Activated naive CD4-positive, alpha-beta T cell treated with anti-CD3 and anti-CD28 coated beads, Interleukin-2, amount 10 ng/mL, durations not matched to agents 7 days and 5 days (primary cell): ENCODE measurements around the gene PSMD13.

ENCODE experiments used
- CTCF ChIA-PET: fragments of 350-600 bp; sonication (Branson Sonifier 250); formaldehyde crosslinking; loops from one replicate; lab custom pipeline; 2021; ENCODE audit warnings: antibody characterized with exemption; lab: Charles Lee
- DNase-seq: peaks from one replicate; pipeline ENCODE4 v3.0.0-alpha.2; 2020
- H3K27ac Mint-ChIP-seq: one replicate; pipeline ENCODE4 v1.8.0; 2021; ENCODE audit warnings: mild to moderate bottlenecking, moderate library complexity, mixed read lengths
- H3K27me3 Mint-ChIP-seq: one replicate; pipeline ENCODE4 v1.8.0; 2021; ENCODE audit warnings: mild to moderate bottlenecking, mixed read lengths
- H3K36me3 Mint-ChIP-seq: one replicate; pipeline ENCODE4 v1.8.0; 2021; ENCODE audit warnings: mixed read lengths
- H3K4me1 Mint-ChIP-seq: one replicate; pipeline ENCODE4 v1.8.0; 2021; ENCODE audit warnings: mixed read lengths
- H3K4me3 Mint-ChIP-seq: one replicate; pipeline ENCODE4 v1.8.0; 2021; ENCODE audit warnings: mild to moderate bottlenecking, moderate library complexity, mixed read lengths
- H3K9me3 Mint-ChIP-seq: one replicate; pipeline ENCODE4 v1.8.0; 2021; ENCODE audit warnings: mixed read lengths

Gene PSMD13

GRCh38 chr11:208181-208916 lies 28.4 kb upstream of the PSMD13 start:
- CTCF ChIA-PET = interaction anchor here (1.5 to 1.9 kb wide), 4 partner anchors 8 to 29 kb away, joined by 3 to 5 read pairs (median 4); partner anchors contain the start of gene PSMD13
- peaks cover 41% of the 10 kb centered on the region for H3K36me3 Mint-ChIP-seq
- peaks cover 47% of the 10 kb centered on the region for H3K4me1 Mint-ChIP-seq
- H3K9me3 Mint-ChIP-seq = no peaks in the 10 kb centered on the region
- peak overlapping the region; percentile 96 for H3K4me3 Mint-ChIP-seq
- peak; percentile 89 for DNase-seq
- peak overlapping the region; percentile 100 for H3K27ac Mint-ChIP-seq
- peaks cover 7% of the 10 kb centered on the region for H3K27me3 Mint-ChIP-seq

- peaks cover 37% of the 10 kb centered on the region for H3K36me3 Mint-ChIP-seq
- peak overlapping the region; percentile 96 for H3K4me3 Mint-ChIP-seq
- H3K4me1 Mint-ChIP-seq = peaks cover 41% of the 10 kb centered on the region
- no peaks in the 10 kb centered on the region for H3K9me3 Mint-ChIP-seq
- CTCF ChIA-PET = interaction anchor here (1.3 to 1.9 kb wide), 4 partner anchors 8 to 42 kb away, joined by 3 to 4 read pairs (median 3); partner anchors contain the start of gene PSMD13
- H3K27ac Mint-ChIP-seq = peak overlapping the region; percentile 100
- H3K27me3 Mint-ChIP-seq = peaks cover 7% of the 10 kb centered on the region
- DNase-seq = no peak
Measured at GRCh38 chr11:208917-209260, 27.9 kb upstream of the PSMD13 start.

GRCh38 chr11:209275-210121 lies 27.3 kb upstream of the PSMD13 start:
- H3K4me1 Mint-ChIP-seq = peaks cover 38% of the 10 kb centered on the region
- H3K27me3 Mint-ChIP-seq = peaks cover 7% of the 10 kb centered on the region
- CTCF ChIA-PET = interaction anchor here (0.5 to 1.9 kb wide), 5 partner anchors 7 to 41 kb away, joined by 3 to 4 read pairs (median 3); partner anchors contain the start of gene PSMD13
- peaks cover 37% of the 10 kb centered on the region for H3K36me3 Mint-ChIP-seq
- H3K4me3 Mint-ChIP-seq = peak overlapping the region; percentile 96
- H3K27ac Mint-ChIP-seq = peak overlapping the region; percentile 100
- no peak for DNase-seq
- H3K9me3 Mint-ChIP-seq = no peaks in the 10 kb centered on the region

GRCh38 chr11:210122-210802 lies 26.5 kb upstream of the PSMD13 start:
- no peak for DNase-seq
- peak overlapping the region; percentile 96 for H3K4me3 Mint-ChIP-seq
- H3K36me3 Mint-ChIP-seq = peaks cover 39% of the 10 kb centered on the region
- CTCF ChIA-PET = interaction anchor here (0.5 to 1.6 kb wide), 4 partner anchors 24 to 41 kb away, joined by 3 read pairs; partner anchors contain the start of gene PSMD13
- H3K27ac Mint-ChIP-seq = peak overlapping the region; percentile 67
- no peaks in the 10 kb centered on the region for H3K9me3 Mint-ChIP-seq
- peaks cover 32% of the 10 kb centered on the region for H3K4me1 Mint-ChIP-seq
- H3K27me3 Mint-ChIP-seq = peaks cover 7% of the 10 kb centered on the region

GRCh38 chr11:210803-211180 lies 26.0 kb upstream of the PSMD13 start:
- peaks cover 39% of the 10 kb centered on the region for H3K36me3 Mint-ChIP-seq
- H3K4me3 Mint-ChIP-seq = peak overlapping the region; percentile 47

GRCh38 chr11:211295-211694 lies 25.5 kb upstream of the PSMD13 start:
- CTCF ChIA-PET = no interaction called here

More at GRCh38 chr11:210803-211180, 26.0 kb upstream of the PSMD13 start:
- peaks cover 28% of the 10 kb centered on the region for H3K4me1 Mint-ChIP-seq
- CTCF ChIA-PET = no interaction called here
- no peak for DNase-seq
- no peak overlapping the region for H3K27ac Mint-ChIP-seq
- H3K27me3 Mint-ChIP-seq = peaks cover 7% of the 10 kb centered on the region
- H3K9me3 Mint-ChIP-seq = no peaks in the 10 kb centered on the region

GRCh38 chr11:211741-212140 lies 25.0 kb upstream of the PSMD13 start:
- Mint-ChIP-seq H3K27ac (no peak overlapping the region), H3K27me3 (peaks cover 7% of the 10 kb centered on the region), H3K9me3 (no peaks in the 10 kb centered on the region), H3K4me1 (peaks cover 22% of the 10 kb centered on the region), H3K36me3 (peaks cover 39% of the 10 kb centered on the region), H3K4me3 (no peak overlapping the region)
- DNase-seq = no peak
- CTCF ChIA-PET = interaction anchor here (0.6 kb wide), 1 partner anchor 153 kb away, joined by 3 read pairs; no protein-coding TSS in a partner anchor

More at GRCh38 chr11:211295-211694, 25.5 kb upstream of the PSMD13 start:
- Mint-ChIP-seq H3K9me3 (no peaks in the 10 kb centered on the region), H3K36me3 (peaks cover 42% of the 10 kb centered on the region), H3K4me1 (peaks cover 23% of the 10 kb centered on the region), H3K4me3 (no peak overlapping the region), H3K27ac (peak overlapping the region; percentile 58), H3K27me3 (peaks cover 7% of the 10 kb centered on the region)
- DNase-seq = no peak

GRCh38 chr11:212150-213100 lies 24.4 kb upstream of the PSMD13 start:
- no peaks in the 10 kb centered on the region for H3K9me3 Mint-ChIP-seq
- peaks cover 37% of the 10 kb centered on the region for H3K36me3 Mint-ChIP-seq
- H3K27ac Mint-ChIP-seq = peak overlapping the region; percentile 49
- no peak overlapping the region for H3K4me3 Mint-ChIP-seq
- peaks cover 23% of the 10 kb centered on the region for H3K4me1 Mint-ChIP-seq
- DNase-seq = no peak
- CTCF ChIA-PET = interaction anchor here (0.6 to 0.8 kb wide), 2 partner anchors 17 to 152 kb away, joined by 3 read pairs; no protein-coding TSS in a partner anchor
- H3K27me3 Mint-ChIP-seq = peaks cover 3% of the 10 kb centered on the region

GRCh38 chr11:213111-213510 lies 23.7 kb upstream of the PSMD13 start:
- DNase-seq = no peak
- H3K27me3 Mint-ChIP-seq = no peaks in the 10 kb centered on the region
- peaks cover 30% of the 10 kb centered on the region for H3K4me1 Mint-ChIP-seq
- H3K9me3 Mint-ChIP-seq = no peaks in the 10 kb centered on the region
- no peak overlapping the region for H3K4me3 Mint-ChIP-seq
- CTCF ChIA-PET = no interaction called here
- H3K27ac Mint-ChIP-seq = peak overlapping the region; percentile 62
- peaks cover 40% of the 10 kb centered on the region for H3K36me3 Mint-ChIP-seq

GRCh38 chr11:214083-214482 lies 22.7 kb upstream of the PSMD13 start:
- H3K9me3 Mint-ChIP-seq = no peaks in the 10 kb centered on the region
- DNase-seq = no peak
- H3K27ac Mint-ChIP-seq = no peak overlapping the region
- H3K4me3 Mint-ChIP-seq = no peak overlapping the region
- H3K27me3 Mint-ChIP-seq = no peaks in the 10 kb centered on the region
- CTCF ChIA-PET = no interaction called here
- peaks cover 40% of the 10 kb centered on the region for H3K36me3 Mint-ChIP-seq
- H3K4me1 Mint-ChIP-seq = peaks cover 28% of the 10 kb centered on the region

GRCh38 chr11:215581-216037 lies 21.2 kb upstream of the PSMD13 start:
- CTCF ChIA-PET = no interaction called here
- H3K4me1 Mint-ChIP-seq = peaks cover 17% of the 10 kb centered on the region
- H3K27ac Mint-ChIP-seq = no peak overlapping the region
- peaks cover 37% of the 10 kb centered on the region for H3K36me3 Mint-ChIP-seq
- no peaks in the 10 kb centered on the region for H3K27me3 Mint-ChIP-seq
- no peak overlapping the region for H3K4me3 Mint-ChIP-seq
- DNase-seq = no peak
- no peaks in the 10 kb centered on the region for H3K9me3 Mint-ChIP-seq

GRCh38 chr11:216081-216974 lies 20.4 kb upstream of the PSMD13 start:
- H3K4me1 Mint-ChIP-seq = peaks cover 12% of the 10 kb centered on the region
- H3K27me3 Mint-ChIP-seq = no peaks in the 10 kb centered on the region
- no peak for DNase-seq
- H3K36me3 Mint-ChIP-seq = peaks cover 35% of the 10 kb centered on the region
- CTCF ChIA-PET = interaction anchor here (1.5 kb wide), 1 partner anchor 8 kb away, joined by 4 read pairs; the partner anchor contains the start of gene RIC8A
- H3K27ac Mint-ChIP-seq = peak overlapping the region; percentile 28
- no peak overlapping the region for H3K4me3 Mint-ChIP-seq
- no peaks in the 10 kb centered on the region for H3K9me3 Mint-ChIP-seq
